Measurements from ENCODE around the gene GATAD2B. TPM values are rescaled to one million over a fixed set of nuclear protein-coding genes. Genes with fewer than 3 reads are reported as not detected.

GATAD2B gene
- polyA plus RNA-seq, 2 of the 4 experiments (the other 2 are of a cell fraction) = 4.9 to 8.2 TPM

- TF ChIP-seq, protein P1, sequence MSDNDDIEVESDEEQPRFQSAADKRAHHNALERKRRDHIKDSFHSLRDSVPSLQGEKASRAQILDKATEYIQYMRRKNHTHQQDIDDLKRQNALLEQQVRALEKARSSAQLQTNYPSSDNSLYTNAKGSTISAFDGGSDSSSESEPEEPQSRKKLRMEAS (IDR thresholded peaks at IDR 0.05) = peak; percentile 95
- TF ChIP-seq KDM5A (IDR thresholded peaks at IDR 0.05) (peak; percentile 54), RARB (CRISPR knock-in tag; IDR thresholded peaks at IDR 0.05) (no peak), PBX3 (IDR thresholded peaks at IDR 0.05) (peak; percentile 98), USF2 (IDR thresholded peaks at IDR 0.05) (peak; percentile 95), JUN (IDR thresholded peaks at IDR 0.05) (peak; percentile 58 to 72; a peak in 3 of 5 replicates), BCL3 (IDR thresholded peaks at IDR 0.05) (peak; percentile 68; the same call in 1 of the 3 replicates), TFCP2L1 (CRISPR knock-in tag; IDR thresholded peaks at IDR 0.05) (0 out of 2 replicates have a peak, but pooled peaks have one; percentile 11), POLR2A (IDR thresholded peaks at IDR 0.05; ENCODE audit: low read length) (peak; percentile 87), MAFK (IDR thresholded peaks at IDR 0.05; ENCODE audit: partially characterized antibody) (peak; percentile 19), MYC (IDR thresholded peaks at IDR 0.05; ENCODE audit: borderline replicate concordance, low read length) (peak; percentile 55; the same call in 1 of the 2 replicates), PHF8 (IDR thresholded peaks at IDR 0.05; ENCODE audit: borderline replicate concordance, low read depth) (peak; percentile 55; the same call in 1 of the 2 replicates), CTCF (IDR thresholded peaks at IDR 0.05) (peak; percentile 29; the same call in 1 of the 3 replicates), NR3C1 (IDR thresholded peaks at IDR 0.05) (no peak), RAD21 (conservative IDR thresholded peaks at IDR 0.05 in 1 of 2, IDR thresholded peaks at IDR 0.05 in 1 of 2) (no peak; a peak in 1 of 5 replicates)
- TF ChIP-seq, protein P2, sequence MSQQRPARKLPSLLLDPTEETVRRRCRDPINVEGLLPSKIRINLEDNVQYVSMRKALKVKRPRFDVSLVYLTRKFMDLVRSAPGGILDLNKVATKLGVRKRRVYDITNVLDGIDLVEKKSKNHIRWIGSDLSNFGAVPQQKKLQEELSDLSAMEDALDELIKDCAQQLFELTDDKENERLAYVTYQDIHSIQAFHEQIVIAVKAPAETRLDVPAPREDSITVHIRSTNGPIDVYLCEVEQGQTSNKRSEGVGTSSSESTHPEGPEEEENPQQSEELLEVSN (IDR thresholded peaks at IDR 0.05; ENCODE audit: borderline replicate concordance, low read depth) = peak; percentile 89
- Histone ChIP-seq H3K4me3 (peak within 1 kb of the TSS; percentile 64), H3K4me1 (peaks cover 18% of the 10 kb centered on the region), H3K9me3 (no peaks in the 10 kb centered on the region), H3K27ac (peak within 1 kb of the TSS; percentile 90 to 92), H3K4me2 (peak within 1 kb of the TSS; percentile 99)
- CTCF ChIA-PET = interaction anchor here (1.1 to 4.7 kb wide), 15 partner anchors 9 to 579 kb away, joined by 3 to 52 read pairs (median 5); partner anchors contain the start of genes CRTC2, DENND4B, JTB and RAB13
- ATAC-seq (peak; percentile 79 to 89), DNase-seq (ENCODE audit: low read depth in 1 of 2, low spot score in 1 of 2) (peak; percentile 92 to 99), FAIRE-seq (no peak)
- WGBS (ENCODE audit: missing lambda C conversion rate) = 1% methylated on average over 59 of the region's 60 CpGs
- POLR2A ChIA-PET = interaction anchor here (0.5 to 4.2 kb wide), 18 partner anchors 9 to 333 kb away, joined by 3 to 78 read pairs (median 4); partner anchors contain the start of genes CHTOP, CRTC2, DENND4B and GATAD2B
These were observed 44.6 kb upstream of the GATAD2B start, which contains the start of gene CREB3L4 for GRCh38 chr1:153967107-153967999. CREB3L4 (plus strand) TSS chr1:153967902; CDS start chr1:153968526, 624 bp downstream.

GRCh38 chr1:153963850-153964331, 41.1 kb upstream of the GATAD2B start:
- Histone ChIP-seq H3K9me3 (no peaks in the 10 kb centered on the region), H3K4me2 (peak overlapping the region; percentile 84), H3K27ac (peak overlapping the region; percentile 89 to 95), H3K4me1 (peaks cover 34% of the 10 kb centered on the region), H3K4me3 (peak overlapping the region; percentile 73)
- TF ChIP-seq MAFK (IDR thresholded peaks at IDR 0.05; ENCODE audit: partially characterized antibody) = no peak
- TF ChIP-seq JUN (IDR thresholded peaks at IDR 0.05) = peak in 1 of 2 experiments; percentile 47; a peak in 2 of 5 replicates
- TF ChIP-seq, protein P1 (IDR thresholded peaks at IDR 0.05) = peak; percentile 49
- TF ChIP-seq, protein P3, sequence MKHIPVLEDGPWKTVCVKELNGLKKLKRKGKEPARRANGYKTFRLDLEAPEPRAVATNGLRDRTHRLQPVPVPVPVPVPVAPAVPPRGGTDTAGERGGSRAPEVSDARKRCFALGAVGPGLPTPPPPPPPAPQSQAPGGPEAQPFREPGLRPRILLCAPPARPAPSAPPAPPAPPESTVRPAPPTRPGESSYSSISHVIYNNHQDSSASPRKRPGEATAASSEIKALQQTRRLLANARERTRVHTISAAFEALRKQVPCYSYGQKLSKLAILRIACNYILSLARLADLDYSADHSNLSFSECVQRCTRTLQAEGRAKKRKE (CRISPR knock-in tag; IDR thresholded peaks at IDR 0.05; ENCODE audit: low read depth) = 0 out of 2 replicates have a peak, but pooled peaks have one; percentile 23
- TF ChIP-seq KDM5A (IDR thresholded peaks at IDR 0.05) = no peak
- TF ChIP-seq HDAC2 (IDR thresholded peaks at IDR 0.05) = no peak
- TF ChIP-seq NPAS2 (CRISPR knock-in tag; IDR thresholded peaks at IDR 0.05; ENCODE audit: borderline replicate concordance) = no peak
- no peak for TF ChIP-seq ELK1 (IDR thresholded peaks at IDR 0.05; ENCODE audit: low read depth, low read length)
- TF ChIP-seq RNF2 (IDR thresholded peaks at IDR 0.05; ENCODE audit: borderline replicate concordance, low read depth) = no peak
- 0 out of 2 replicates have a peak, but pooled peaks have one; percentile 43 for TF ChIP-seq TFCP2L1 (CRISPR knock-in tag; IDR thresholded peaks at IDR 0.05)
- TF ChIP-seq, protein P2 (IDR thresholded peaks at IDR 0.05; ENCODE audit: borderline replicate concordance, low read depth) = peak; percentile 19; the same call in 1 of the 2 replicates
- ChIA-PET POLR2A (interaction anchor here (0.9 to 4.0 kb wide), 9 partner anchors 9 to 337 kb away, joined by 3 to 30 read pairs (median 7); partner anchors contain the start of genes DENND4B, GATAD2B, JTB and RPS27), CTCF (interaction anchor here (1.0 to 3.6 kb wide), 4 partner anchors 18 to 143 kb away, joined by 3 to 26 read pairs (median 12); partner anchors contain the start of genes DENND4B and RAB13)
- DNase-seq (ENCODE audit: low read depth in 1 of 2, low spot score in 1 of 2) (peak; percentile 59 to 78), FAIRE-seq (no peak), ATAC-seq (peak; percentile 27 to 55)
- 1% methylated on average over 22 of the region's 22 CpGs for WGBS (ENCODE audit: missing lambda C conversion rate)
